GM13976 (cell line): ENCODE data around the gene ERC1.

Source experiments
- DNase-seq: peaks from one replicate; pipeline ENCODE4 v3.0.0; 2012; ENCODE audit warnings: low spot score
- in situ Hi-C: fragments of 300-500 bp; cut with MboI; formaldehyde crosslinking; loops from one replicate; pipeline ENCODE4 v1.12.0; 2022; ENCODE audit warnings: low sequenced_read_pairs, mixed read lengths, inconsistent platforms; ENCODE audit not compliant: unreplicated experiment
- TF ChIP-seq, protein P1 (sequence below): IDR thresholded peaks from 2 replicates; pipeline ENCODE4 v1.5.1; 2012; ENCODE audit warnings: borderline replicate concordance, mild to moderate bottlenecking; ENCODE audit not compliant: insufficient read depth; ENCODE audit errors: extremely low read depth, missing control alignments, control extremely low read depth

ERC1 gene

DNA sequence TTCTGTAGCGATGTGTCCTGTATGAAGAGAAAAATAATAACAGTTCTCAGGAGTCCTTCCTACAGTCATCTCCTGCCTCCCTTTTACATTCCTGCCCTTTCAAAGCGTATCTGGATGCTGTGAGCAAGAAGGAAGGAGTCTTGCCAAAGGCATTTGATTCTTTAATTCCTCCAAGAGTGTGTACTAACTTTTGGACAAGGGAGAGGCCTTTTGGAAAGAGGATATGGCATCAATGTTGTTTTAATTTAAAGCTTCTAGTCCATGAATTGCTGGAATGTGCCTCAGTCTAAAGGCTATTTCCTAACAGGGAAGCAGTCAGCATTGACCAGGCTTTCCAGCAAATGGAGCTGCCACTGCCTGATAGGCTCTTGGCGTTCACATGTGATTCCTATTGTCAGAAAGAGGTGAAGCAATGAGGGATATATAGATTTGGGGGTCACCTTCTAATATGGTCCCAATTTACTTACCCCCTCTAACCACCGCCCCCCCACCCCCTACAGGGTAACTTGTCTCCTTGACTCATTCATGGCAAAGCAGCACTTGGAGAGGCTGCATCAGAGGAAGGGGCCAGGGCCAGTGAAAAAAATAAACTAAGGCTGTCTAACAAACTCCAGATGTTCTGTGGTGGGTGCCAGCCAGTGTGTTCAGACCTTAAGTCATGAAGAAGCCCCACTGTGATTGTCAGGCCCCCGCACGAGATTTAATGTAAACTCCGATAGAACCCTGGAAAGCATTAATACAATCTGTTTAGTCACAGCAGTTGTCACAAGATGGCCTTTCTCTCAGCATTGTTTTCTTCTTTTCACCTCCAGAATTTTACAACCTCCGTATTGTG, 383.1 kb downstream of the ERC1 start:
- TF ChIP-seq, protein P1, sequence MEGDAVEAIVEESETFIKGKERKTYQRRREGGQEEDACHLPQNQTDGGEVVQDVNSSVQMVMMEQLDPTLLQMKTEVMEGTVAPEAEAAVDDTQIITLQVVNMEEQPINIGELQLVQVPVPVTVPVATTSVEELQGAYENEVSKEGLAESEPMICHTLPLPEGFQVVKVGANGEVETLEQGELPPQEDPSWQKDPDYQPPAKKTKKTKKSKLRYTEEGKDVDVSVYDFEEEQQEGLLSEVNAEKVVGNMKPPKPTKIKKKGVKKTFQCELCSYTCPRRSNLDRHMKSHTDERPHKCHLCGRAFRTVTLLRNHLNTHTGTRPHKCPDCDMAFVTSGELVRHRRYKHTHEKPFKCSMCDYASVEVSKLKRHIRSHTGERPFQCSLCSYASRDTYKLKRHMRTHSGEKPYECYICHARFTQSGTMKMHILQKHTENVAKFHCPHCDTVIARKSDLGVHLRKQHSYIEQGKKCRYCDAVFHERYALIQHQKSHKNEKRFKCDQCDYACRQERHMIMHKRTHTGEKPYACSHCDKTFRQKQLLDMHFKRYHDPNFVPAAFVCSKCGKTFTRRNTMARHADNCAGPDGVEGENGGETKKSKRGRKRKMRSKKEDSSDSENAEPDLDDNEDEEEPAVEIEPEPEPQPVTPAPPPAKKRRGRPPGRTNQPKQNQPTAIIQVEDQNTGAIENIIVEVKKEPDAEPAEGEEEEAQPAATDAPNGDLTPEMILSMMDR: no peak
- no peak for DNase-seq
- in situ Hi-C loops: no loop called here

DNA sequence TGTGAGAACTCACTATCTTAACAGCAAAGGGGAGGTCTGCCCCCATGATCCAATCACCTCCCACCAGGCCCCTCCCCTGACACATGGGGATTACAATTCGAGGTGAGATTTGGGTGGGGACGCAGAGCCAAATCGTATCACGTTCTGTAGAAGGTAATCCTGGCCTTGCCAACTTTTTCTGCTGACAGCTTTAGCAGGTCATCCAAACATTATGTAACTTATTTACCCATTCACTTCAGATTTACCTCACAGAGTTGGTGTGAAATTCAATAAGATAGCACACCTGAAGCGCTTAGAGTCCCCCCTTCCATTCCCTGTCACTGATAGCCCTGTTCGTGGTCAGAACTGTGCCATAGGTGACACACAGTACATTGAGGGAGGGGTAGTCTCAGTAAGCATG, 384.3 kb downstream of the ERC1 start:
- TF ChIP-seq, protein P1: no peak
- in situ Hi-C loops: no loop called here
- no peak for DNase-seq

DNA sequence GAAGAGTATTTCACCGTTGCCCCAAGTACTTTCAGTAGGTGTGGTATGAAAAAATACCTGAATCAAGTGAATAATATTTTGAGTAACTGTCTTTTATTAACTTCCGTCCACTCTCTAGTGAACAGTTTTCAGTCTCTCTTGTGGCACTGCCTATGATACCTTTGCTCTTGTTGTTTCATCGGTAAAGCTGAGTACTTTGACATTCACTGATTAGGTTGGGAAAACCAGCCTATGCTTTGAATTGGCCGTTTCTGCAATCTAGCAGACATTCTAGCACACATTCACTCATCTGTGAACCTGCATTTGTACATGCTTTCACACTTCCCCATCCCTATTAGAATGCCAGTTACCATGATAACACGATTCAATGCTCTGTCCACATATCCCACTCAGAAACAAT, 386.1 kb downstream of the ERC1 start:
- TF ChIP-seq, protein P1: no peak
- DNase-seq: no peak
- in situ Hi-C loops: no loop called here

DNA sequence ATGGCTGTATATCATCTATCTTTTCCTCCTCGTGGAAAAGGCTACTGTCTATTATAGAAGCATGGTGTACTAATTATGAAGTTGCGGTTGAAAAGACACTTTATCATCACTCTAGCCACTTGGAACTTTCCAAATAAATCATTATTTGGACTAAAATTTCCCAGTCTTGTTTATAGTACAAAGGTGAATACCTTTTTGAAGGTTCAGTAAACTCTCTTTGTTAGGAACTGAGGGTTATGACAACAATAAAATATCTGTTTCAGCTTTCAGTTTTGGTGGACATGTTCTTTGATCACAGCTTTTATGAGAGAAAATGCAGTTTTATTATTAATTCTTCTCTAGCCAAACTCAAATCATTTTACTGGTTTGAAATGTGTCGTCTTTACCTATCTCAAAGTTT, 386.7 kb downstream of the ERC1 start:
- in situ Hi-C loops: no loop called here
- TF ChIP-seq, protein P1: no peak
- DNase-seq: no peak

DNA sequence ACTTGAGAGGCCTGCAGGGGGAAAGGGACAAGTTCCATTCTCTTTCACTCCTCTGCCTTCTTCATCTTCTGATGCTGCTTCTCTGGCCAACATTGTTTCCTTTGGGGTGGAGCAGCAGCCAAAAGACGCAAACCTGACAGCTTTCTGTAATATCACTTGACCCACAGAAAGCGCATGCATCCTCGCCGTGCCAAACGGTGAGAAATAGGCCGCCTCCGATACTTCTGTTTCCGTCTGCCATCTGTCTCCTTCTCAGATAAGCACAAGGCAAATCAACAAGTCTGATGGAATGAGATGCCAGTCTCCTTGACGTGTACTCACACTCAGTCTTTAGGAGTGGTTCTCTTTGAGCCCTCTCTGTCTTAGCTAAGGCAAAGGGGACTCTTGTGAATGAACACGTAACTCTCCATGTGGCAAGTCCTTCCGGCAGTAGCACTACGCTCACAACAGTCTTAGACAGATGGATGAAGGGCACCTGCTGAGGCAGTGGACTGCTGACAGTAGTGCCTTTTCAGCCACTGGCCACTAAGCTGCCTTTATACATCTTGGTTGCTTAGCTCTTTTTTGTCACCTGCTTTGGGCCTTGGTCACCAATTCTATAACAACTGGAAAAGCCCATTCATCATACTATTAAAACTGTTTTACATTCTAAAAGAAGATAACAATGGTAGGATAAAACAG, 389.3 kb downstream of the ERC1 start:
- in situ Hi-C loops: no loop called here
- DNase-seq: no peak
- TF ChIP-seq, protein P1: no peak

DNA sequence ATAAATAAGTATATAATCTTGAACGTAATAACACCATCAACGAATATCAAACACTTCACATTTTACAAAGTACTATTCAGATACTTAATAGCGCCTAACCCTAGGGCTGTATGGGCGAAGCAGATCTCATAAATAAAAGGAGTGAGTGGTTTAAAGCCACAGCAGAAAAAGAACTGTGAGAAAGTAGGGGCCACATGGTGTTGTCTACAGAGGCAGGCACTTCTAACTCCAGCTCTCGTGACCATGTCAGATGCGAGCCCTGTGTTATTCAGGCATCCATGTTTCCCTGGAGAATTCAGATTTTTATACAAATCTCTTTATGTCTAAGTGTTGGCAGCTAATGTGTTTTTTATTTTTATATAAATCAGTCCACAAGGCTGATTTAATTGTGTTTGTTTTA, 391.1 kb downstream of the ERC1 start:
- no peak for DNase-seq
- in situ Hi-C loops: no loop called here
- TF ChIP-seq, protein P1: no peak
